Mesothelial cell of epicardium (in vitro differentiated cells): ENCODE results near the gene PAK4. TPM values are rescaled to one million over a fixed set of nuclear protein-coding genes. Genes with fewer than 3 reads are reported as not detected.

Experiments
- DNase-seq, 2 experiments: peaks; one replicate each; pipeline ENCODE4 v3.0.0; 2021; ENCODE audit warnings: low spot score in 2 of 2; ENCODE audit not compliant: unreplicated experiment in 2 of 2
- H3K27ac Mint-ChIP-seq: 2 replicates; pipeline ENCODE4 v1.8.0; 2021; ENCODE audit warnings: mixed read lengths
- H3K27me3 Mint-ChIP-seq: 2 replicates; pipeline ENCODE4 v1.8.0; 2021; ENCODE audit warnings: low read depth, mixed read lengths
- H3K36me3 Mint-ChIP-seq: 2 replicates; pipeline ENCODE4 v1.8.0; 2021; ENCODE audit warnings: mixed read lengths
- H3K4me1 Mint-ChIP-seq: 2 replicates; pipeline ENCODE4 v1.8.0; 2021; ENCODE audit warnings: mixed read lengths
- H3K4me3 Mint-ChIP-seq: 2 replicates; pipeline ENCODE4 v1.8.0; 2021; ENCODE audit warnings: mild to moderate bottlenecking, moderate library complexity, mixed read lengths
- H3K9me3 Mint-ChIP-seq: 2 replicates; pipeline ENCODE4 v1.8.0; 2021; ENCODE audit warnings: mixed read lengths
- CTCF ChIP-seq: fragments of 200-600 bp; sonication (generic); IDR thresholded peaks from one replicate; pipeline ENCODE4 v1.5.0; 2021; ENCODE audit warnings: antibody characterized with exemption; ENCODE audit not compliant: unreplicated experiment
- total RNA-seq: library from RNA; stranded (reverse); gene quantifications from 3 replicates; pipeline ENCODE4 v1.2.1, GENCODE V29; 2021

PAK4 gene
- total RNA-seq = 101 to 103 TPM (median 102 TPM) in 3 replicates

DNA sequence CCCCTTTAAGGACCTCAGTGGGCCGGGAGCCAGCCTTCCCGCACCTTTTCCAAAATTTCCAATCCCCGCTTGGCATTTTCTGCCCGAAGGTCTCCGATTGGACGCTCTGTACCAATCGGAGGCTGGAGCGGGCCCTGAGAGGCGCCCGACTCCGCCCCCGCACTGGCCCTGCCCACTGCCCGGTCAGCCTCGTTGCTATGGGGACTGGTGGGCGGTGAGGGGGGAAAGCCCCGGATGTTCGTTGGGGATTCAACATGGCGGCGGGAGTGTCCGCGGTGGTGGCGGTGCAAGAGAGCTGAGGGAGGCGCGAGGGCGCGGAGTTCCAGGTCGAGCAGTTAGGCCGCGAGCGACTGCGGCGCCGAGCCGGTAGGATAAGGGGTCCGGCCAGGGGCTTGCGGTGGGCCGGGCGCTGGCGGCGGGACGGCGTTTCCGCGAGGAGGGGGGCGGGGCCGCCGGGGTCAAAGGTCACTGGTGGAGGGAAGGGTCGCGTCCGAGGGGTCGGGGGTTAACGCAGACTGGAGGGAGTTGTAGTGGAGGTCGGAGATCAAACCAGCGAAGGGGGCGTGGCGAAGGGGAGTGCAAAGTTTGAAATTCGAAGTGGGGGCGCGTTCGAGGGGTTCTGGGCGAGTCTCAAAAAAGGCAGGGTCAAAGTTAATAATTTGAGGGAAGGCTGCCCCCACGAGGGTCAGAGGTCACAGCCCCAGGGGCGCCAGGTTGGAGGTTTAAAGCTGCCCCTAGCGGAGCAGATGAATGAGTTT lies at the start of gene PAK4:
Gene PAK4 (plus strand): TSS at position 233 of the 758 bp plus-strand sequence. CDS start 43,768 bp downstream, outside the sequence.
- TF ChIP-seq CTCF = no peak
- Mint-ChIP-seq H3K36me3 (no peaks in the 10 kb centered on the region), H3K4me3 (peak within 1 kb of the TSS; percentile 97), H3K27ac (peak within 1 kb of the TSS; percentile 98), H3K27me3 (peaks cover 3% of the 10 kb centered on the region), H3K4me1 (peaks cover 50% of the 10 kb centered on the region), H3K9me3 (no peaks in the 10 kb centered on the region)
- DNase-seq = peak; percentile 97 to 98

DNA sequence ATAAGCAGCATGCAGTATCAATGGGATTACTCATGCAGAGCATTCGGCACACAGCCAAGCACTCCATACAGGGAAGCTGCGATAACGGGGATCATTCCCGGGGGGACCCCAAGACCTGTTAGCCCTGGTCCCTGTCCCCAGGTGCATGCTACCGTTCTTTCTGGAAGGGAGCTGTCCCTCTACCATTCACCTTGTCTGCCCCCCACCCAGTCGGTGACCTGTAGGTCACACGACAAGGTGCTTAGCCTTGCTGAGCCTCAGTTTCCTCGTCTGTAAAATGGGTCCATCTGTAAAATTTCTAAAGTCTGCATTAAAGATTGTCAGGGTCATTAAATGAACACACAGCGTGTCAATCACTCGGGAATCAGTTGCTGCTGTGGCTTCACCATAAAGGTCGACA lies 48.3 kb upstream of the PAK4 start:
- H3K27me3 Mint-ChIP-seq = peaks cover 48% of the 10 kb centered on the region
- no peaks in the 10 kb centered on the region for H3K4me1 Mint-ChIP-seq
- H3K27ac Mint-ChIP-seq = no peak overlapping the region
- H3K36me3 Mint-ChIP-seq = no peaks in the 10 kb centered on the region
- no peak for DNase-seq
- no peak overlapping the region for H3K4me3 Mint-ChIP-seq
- H3K9me3 Mint-ChIP-seq = no peaks in the 10 kb centered on the region
- no peak for TF ChIP-seq CTCF

DNA sequence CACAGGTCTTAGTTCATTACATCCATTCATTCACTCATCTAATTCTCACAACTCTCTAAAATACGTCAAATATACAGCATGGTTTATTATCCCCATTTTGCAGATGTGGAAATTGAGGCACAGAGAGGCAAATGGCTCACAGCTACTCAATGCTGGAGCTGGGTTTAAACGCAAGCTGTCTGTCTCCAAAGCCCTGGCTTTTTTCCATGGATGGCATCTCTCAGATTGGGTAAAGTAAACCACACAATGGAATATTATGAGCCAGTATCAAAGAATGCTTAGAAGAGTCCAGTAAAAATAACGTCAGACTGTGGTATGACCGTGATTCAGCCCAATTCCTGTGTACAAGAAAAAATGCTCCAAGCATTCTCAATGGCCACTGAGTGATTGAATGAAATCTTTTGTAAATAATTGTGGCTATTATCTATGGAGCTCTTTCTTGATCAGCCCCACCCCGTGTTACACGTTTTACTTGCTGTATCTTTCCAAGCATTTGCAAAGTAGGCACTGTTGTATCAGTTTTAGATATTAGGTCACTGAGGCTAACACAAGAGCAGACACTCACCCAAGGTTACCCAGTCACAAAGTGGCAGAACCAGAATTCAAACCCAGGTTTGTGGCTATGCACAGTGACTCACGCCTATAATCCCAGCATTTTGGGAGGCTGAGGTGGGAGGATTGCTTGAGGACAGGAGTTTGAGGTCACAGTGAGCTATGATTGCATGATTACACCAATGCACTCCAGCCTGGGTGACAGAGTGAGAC lies 47.0 kb upstream of the PAK4 start:
- Mint-ChIP-seq H3K9me3 (no peaks in the 10 kb centered on the region), H3K27ac (no peak overlapping the region), H3K4me1 (peaks cover 8% of the 10 kb centered on the region), H3K36me3 (no peaks in the 10 kb centered on the region), H3K4me3 (no peak overlapping the region), H3K27me3 (peaks cover 60% of the 10 kb centered on the region)
- no peak for DNase-seq
- no peak for TF ChIP-seq CTCF

DNA sequence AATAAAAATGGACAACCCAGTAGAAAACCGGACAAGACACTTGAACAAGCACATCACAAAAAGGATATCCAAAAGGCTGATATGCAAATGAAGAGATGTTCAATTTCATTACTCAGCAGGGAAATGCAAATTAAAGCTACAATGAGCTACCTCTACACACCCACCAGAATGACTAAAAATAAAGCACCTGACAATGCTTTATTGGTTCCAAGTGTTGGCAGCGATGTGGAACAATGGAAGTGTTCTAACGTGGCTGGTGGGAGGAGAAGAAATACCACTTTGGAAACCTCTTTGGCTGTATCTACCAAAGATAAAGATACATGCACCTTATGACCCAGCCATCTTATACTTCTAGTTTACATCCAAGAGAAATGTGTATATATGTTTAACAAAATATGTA lies 45.2 kb upstream of the PAK4 start:
- Mint-ChIP-seq H3K36me3 (no peaks in the 10 kb centered on the region), H3K4me1 (peaks cover 11% of the 10 kb centered on the region), H3K27me3 (peaks cover 72% of the 10 kb centered on the region), H3K9me3 (no peaks in the 10 kb centered on the region), H3K4me3 (no peak overlapping the region), H3K27ac (no peak overlapping the region)
- no peak for TF ChIP-seq CTCF
- no peak for DNase-seq

DNA sequence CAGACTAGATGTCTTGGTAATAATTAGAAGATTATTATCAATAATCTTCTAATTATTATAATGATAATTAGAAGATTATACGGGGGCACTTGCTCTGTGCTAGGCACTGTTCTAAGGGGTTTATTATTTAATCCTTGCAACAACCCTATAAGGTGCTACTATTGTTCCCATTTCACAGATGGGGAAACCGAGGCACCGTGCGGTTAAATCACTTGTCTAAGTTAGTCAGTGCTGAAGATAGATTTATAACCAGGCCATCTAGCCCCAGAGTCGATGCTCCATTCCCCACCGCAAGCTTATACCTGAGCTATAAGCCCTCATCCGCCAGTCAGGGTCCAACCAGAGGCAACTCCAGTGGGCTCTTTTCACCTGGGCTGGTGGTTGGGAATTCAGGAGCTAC lies 43.4 kb upstream of the PAK4 start:
- no peak for TF ChIP-seq CTCF
- DNase-seq = no peak
- no peak overlapping the region for H3K4me3 Mint-ChIP-seq
- H3K4me1 Mint-ChIP-seq = peaks cover 11% of the 10 kb centered on the region
- peaks cover 80% of the 10 kb centered on the region for H3K27me3 Mint-ChIP-seq
- H3K9me3 Mint-ChIP-seq = no peaks in the 10 kb centered on the region
- no peaks in the 10 kb centered on the region for H3K36me3 Mint-ChIP-seq
- H3K27ac Mint-ChIP-seq = no peak overlapping the region
